K562 (cell line): ENCODE data around the gene SGSM2. TPM values are rescaled to one million over a fixed set of nuclear protein-coding genes. Genes with fewer than 3 reads are reported as not detected.
A peak's percentile ranks its signal among the peaks of the same experiment; 100 is the strongest.

ENCODE experiments used
- BACH1 ChIP-seq: fragments of 200-800 bp; sonication (Bioruptor generic); IDR thresholded peaks from 2 replicates; pipeline ENCODE4 v1.6.1; 2016; ENCODE audit warnings: missing genetic modification characterization, missing compliant biosample characterization
- CBX5 ChIP-seq: IDR thresholded peaks from 2 replicates; pipeline ENCODE4 v1.6.1; 2014; ENCODE audit warnings: low read depth, borderline replicate concordance
- ETS2 ChIP-seq: IDR thresholded peaks from 2 replicates; pipeline ENCODE4 v1.6.1; 2016; ENCODE audit warnings: borderline replicate concordance, missing genetic modification characterization, mild to moderate bottlenecking, moderate library complexity, missing compliant biosample characterization; ENCODE audit not compliant: poor library complexity, severe bottlenecking
- FOXJ2 ChIP-seq: fragments of 200-800 bp; sonication (Bioruptor generic); IDR thresholded peaks from 2 replicates; pipeline ENCODE4 v1.6.1; 2016; ENCODE audit warnings: missing genetic modification characterization, missing compliant biosample characterization
- HMGN3 ChIP-seq: IDR thresholded peaks from 2 replicates; pipeline ENCODE4 v1.6.1; 2011; ENCODE audit warnings: borderline replicate concordance, low read depth, mild to moderate bottlenecking, mixed read lengths, low read length; ENCODE audit not compliant: insufficient read length; ENCODE audit errors: extremely low read depth
- MCM3 ChIP-seq: fragments of 450-650 bp; IDR thresholded peaks from 2 replicates; pipeline ENCODE4 v1.6.1; 2016
- NEUROD1 ChIP-seq: fragments of 150-350 bp; IDR thresholded peaks from 2 replicates; pipeline ENCODE4 v1.6.1; 2014; ENCODE audit warnings: borderline replicate concordance, low read length, low read depth; ENCODE audit not compliant: partially characterized antibody
- SAFB ChIP-seq: fragments of 200-400 bp; formaldehyde crosslinking; IDR thresholded peaks from 2 replicates; pipeline ENCODE4 v1.6.1; 2017; ENCODE audit warnings: low read depth, low read length, borderline replicate concordance
- SMAD2 ChIP-seq: fragments of 150-350 bp; IDR thresholded peaks from 2 replicates; pipeline ENCODE4 v1.6.1; 2014; ENCODE audit warnings: low read depth, mild to moderate bottlenecking, low read length
- SMARCB1 ChIP-seq: IDR thresholded peaks from 2 replicates; pipeline ENCODE4 v1.6.1; 2011; ENCODE audit warnings: improper control_type of control experiment, low read depth; ENCODE audit not compliant: insufficient read length
- SRSF1 ChIP-seq: fragments of 200-400 bp; formaldehyde crosslinking; IDR thresholded peaks from 2 replicates; pipeline ENCODE4 v1.6.1; 2017; ENCODE audit warnings: mild to moderate bottlenecking, low read depth, low read length, moderate library complexity
- ZBED1 ChIP-seq: IDR thresholded peaks from 2 replicates; pipeline ENCODE4 v1.6.1; 2014
- ZFPM2 ChIP-seq: fragments of 250-450 bp; sonication (Bioruptor Pico); IDR thresholded peaks from 2 replicates; pipeline ENCODE4 v1.5.1; 2022; ENCODE audit warnings: mild to moderate bottlenecking
- ZFX ChIP-seq: sonication (generic); formaldehyde crosslinking; IDR thresholded peaks from 2 replicates; pipeline ENCODE4 v1.8.0; 2022; ENCODE audit warnings: mild to moderate bottlenecking, missing genetic modification reagents, moderate library complexity
- ZNF140 ChIP-seq: fragments of 250-450 bp; sonication (Bioruptor Pico); IDR thresholded peaks from 2 replicates; pipeline ENCODE4 v1.8.0; 2021; ENCODE audit warnings: moderate library complexity, mild to moderate bottlenecking, inconsistent platforms
- ZNF224 ChIP-seq: sonication (generic); formaldehyde crosslinking; IDR thresholded peaks from 2 replicates; pipeline ENCODE4 v1.8.0; 2022; ENCODE audit warnings: mild to moderate bottlenecking, missing genetic modification reagents
- polyA plus RNA-seq, 8 experiments: library from polyadenylated mRNA; depleted of rRNA in 4 of 8; stranded (reverse) in 5 of 8; unstranded in 3 of 8; fragments of >200 nt; fragmentation: Nextera tagmentation in 2 of 8; fragmentation: Illumina TruSeq in 1 of 8; extraction: Ambion mirVana in 2 of 8; extraction: Trizol in 1 of 8; gene quantifications; 2 replicates each; pipeline versions ENCODE4 v1.2.1 to v1.2.3, GENCODE V29; 2011 to 2014; ENCODE audit warnings: inconsistent platforms in 1 of 8, missing spikeins in 1 of 8
- total RNA-seq, 7 experiments: library from RNA; depleted of rRNA in 6 of 7; stranded (reverse); fragments of >200 nt in 6 of 7; fragmentation: Illumina TruSeq in 2 of 7; extraction: Trizol in 2 of 7; gene quantifications; 2 replicates each; pipeline versions ENCODE4 v1.2.1 to v1.2.3, GENCODE V29; 2011 to 2021; ENCODE audit warnings: low replicate concordance in 1 of 7
- TF ChIP-seq, protein P1 (sequence below): sonication (generic); formaldehyde crosslinking; IDR thresholded peaks from 2 replicates; pipeline ENCODE4 v1.5.0; 2020; ENCODE audit warnings: missing genetic modification reagents
- TF ChIP-seq, protein P2 (sequence below): fragments of 450-650 bp; formaldehyde crosslinking; IDR thresholded peaks from 2 replicates; pipeline ENCODE4 v1.4.0; 2020; ENCODE audit warnings: mild to moderate bottlenecking, moderate library complexity
- TF ChIP-seq, protein P3 (sequence below), 2 experiments: fragments of 450-650 bp in 1 of 2; sonication (generic) in 1 of 2; formaldehyde crosslinking in 1 of 2; IDR thresholded peaks in 1 of 2; conservative IDR thresholded peaks in 1 of 2; 2 replicates each; pipeline versions ENCODE4 v1.6.1 to v1.8.1; 2016 to 2023; ENCODE audit warnings: mild to moderate bottlenecking in 2 of 2, moderate library complexity in 2 of 2, inconsistent platforms in 1 of 2, missing genetic modification reagents in 1 of 2
- TF ChIP-seq, protein P4 (sequence below): sonication (generic); formaldehyde crosslinking; IDR thresholded peaks from 2 replicates; pipeline ENCODE4 v1.9.0; 2022; ENCODE audit warnings: mild to moderate bottlenecking, missing genetic modification reagents
- TF ChIP-seq, protein P5 (sequence below): fragments of 250-450 bp; sonication (Bioruptor Pico); IDR thresholded peaks from 2 replicates; pipeline ENCODE4 v1.9.0; 2021; ENCODE audit warnings: mild to moderate bottlenecking, inconsistent platforms

SGSM2 gene
- total and polyA plus RNA-seq, 9 of the 15 experiments (the other 6 are each of a cell fraction or from before 2014, with no cell fraction given) = 0.20 to 26.3 (median 14.8) TPM

DNA sequence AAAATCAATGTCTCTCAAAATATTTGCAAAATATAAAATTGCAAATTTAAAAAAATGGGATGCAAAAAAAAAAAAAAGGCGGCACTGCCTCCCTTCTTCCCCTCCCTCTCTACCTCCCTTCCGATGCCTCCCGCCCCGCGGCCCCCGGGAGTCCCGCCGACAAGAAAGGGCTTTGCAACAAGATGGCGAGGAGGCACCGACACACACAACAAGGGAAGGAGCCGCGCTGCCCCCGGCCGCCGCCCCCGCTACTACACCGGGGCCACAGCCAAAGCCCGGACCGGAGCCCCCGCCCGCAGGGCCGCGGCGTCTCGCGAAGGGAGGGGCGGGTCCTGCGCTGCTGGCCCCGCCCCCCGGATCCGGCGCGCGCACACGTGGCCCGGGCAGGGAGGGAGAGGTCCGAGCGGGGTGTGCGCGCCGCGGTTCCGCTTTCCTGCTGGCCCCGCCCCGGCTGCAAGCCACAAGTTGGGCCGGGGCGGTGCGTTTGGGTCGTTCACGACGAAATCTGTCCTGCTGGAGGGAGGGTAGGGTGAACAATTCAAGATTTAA lies 63.6 kb downstream of the SGSM2 start, which contains the start of gene MNT (continued):
- TF ChIP-seq, protein P1, sequence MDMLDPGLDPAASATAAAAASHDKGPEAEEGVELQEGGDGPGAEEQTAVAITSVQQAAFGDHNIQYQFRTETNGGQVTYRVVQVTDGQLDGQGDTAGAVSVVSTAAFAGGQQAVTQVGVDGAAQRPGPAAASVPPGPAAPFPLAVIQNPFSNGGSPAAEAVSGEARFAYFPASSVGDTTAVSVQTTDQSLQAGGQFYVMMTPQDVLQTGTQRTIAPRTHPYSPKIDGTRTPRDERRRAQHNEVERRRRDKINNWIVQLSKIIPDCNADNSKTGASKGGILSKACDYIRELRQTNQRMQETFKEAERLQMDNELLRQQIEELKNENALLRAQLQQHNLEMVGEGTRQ (CRISPR knock-in tag) = peak; percentile 64
- TF ChIP-seq SAFB (no peak), HMGN3 (peak; percentile 42), ZBED1 (no peak), SMARCB1 (no peak), ZNF140 (no peak), FOXJ2 (tag) (peak; percentile 15; the same call in 1 of the 2 replicates), ZFPM2 (CRISPR knock-in tag) (no peak), ZFX (peak; percentile 2; the same call in 1 of the 2 replicates), BACH1 (tag) (no peak), ETS2 (tag) (no peak), SRSF1 (no peak), NEUROD1 (peak; percentile 99), CBX5 (no peak), SMAD2 (no peak), ZNF224 (CRISPR knock-in tag) (no peak), MCM3 (no peak)
- TF ChIP-seq, protein P2, sequence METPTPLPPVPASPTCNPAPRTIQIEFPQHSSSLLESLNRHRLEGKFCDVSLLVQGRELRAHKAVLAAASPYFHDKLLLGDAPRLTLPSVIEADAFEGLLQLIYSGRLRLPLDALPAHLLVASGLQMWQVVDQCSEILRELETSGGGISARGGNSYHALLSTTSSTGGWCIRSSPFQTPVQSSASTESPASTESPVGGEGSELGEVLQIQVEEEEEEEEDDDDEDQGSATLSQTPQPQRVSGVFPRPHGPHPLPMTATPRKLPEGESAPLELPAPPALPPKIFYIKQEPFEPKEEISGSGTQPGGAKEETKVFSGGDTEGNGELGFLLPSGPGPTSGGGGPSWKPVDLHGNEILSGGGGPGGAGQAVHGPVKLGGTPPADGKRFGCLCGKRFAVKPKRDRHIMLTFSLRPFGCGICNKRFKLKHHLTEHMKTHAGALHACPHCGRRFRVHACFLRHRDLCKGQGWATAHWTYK (CRISPR knock-in tag) = no peak
- TF ChIP-seq, protein P3, sequence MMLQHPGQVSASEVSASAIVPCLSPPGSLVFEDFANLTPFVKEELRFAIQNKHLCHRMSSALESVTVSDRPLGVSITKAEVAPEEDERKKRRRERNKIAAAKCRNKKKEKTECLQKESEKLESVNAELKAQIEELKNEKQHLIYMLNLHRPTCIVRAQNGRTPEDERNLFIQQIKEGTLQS (IDR thresholded peaks at IDR 0.05) = no peak; the same call in 1 of the 2 replicates
- TF ChIP-seq, protein P3 (CRISPR knock-in tag; conservative IDR thresholded peaks at IDR 0.05) = no peak
- TF ChIP-seq, protein P4, sequence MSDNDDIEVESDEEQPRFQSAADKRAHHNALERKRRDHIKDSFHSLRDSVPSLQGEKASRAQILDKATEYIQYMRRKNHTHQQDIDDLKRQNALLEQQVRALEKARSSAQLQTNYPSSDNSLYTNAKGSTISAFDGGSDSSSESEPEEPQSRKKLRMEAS (CRISPR knock-in tag) = no peak
- TF ChIP-seq, protein P5, sequence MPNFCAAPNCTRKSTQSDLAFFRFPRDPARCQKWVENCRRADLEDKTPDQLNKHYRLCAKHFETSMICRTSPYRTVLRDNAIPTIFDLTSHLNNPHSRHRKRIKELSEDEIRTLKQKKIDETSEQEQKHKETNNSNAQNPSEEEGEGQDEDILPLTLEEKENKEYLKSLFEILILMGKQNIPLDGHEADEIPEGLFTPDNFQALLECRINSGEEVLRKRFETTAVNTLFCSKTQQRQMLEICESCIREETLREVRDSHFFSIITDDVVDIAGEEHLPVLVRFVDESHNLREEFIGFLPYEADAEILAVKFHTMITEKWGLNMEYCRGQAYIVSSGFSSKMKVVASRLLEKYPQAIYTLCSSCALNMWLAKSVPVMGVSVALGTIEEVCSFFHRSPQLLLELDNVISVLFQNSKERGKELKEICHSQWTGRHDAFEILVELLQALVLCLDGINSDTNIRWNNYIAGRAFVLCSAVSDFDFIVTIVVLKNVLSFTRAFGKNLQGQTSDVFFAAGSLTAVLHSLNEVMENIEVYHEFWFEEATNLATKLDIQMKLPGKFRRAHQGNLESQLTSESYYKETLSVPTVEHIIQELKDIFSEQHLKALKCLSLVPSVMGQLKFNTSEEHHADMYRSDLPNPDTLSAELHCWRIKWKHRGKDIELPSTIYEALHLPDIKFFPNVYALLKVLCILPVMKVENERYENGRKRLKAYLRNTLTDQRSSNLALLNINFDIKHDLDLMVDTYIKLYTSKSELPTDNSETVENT (CRISPR knock-in tag) = no peak
